PC-9 (cell line): ENCODE data around the gene NCKAP1. TPM values are rescaled to one million over a fixed set of nuclear protein-coding genes. Genes with fewer than 3 reads are reported as not detected.
A peak's percentile ranks its signal among the peaks of the same experiment; 100 is the strongest.

Source experiments
- BruUV-seq: library from RNA; stranded (reverse); fragments of 400-500 nt; replicated peaks from 2 replicates; lab custom pipeline; 2021; lab: Mats Ljungman, UMichigan
- CTCF ChIA-PET: fragments of 300-600 bp; sonication (Branson Sonifier 250); formaldehyde crosslinking; loops from one replicate; lab custom pipeline; 2022; ENCODE audit warnings: antibody characterized with exemption; lab: Charles Lee
- POLR2A ChIA-PET: fragments of 300-600 bp; sonication (Branson Sonifier 250); formaldehyde crosslinking; loops from one replicate; lab custom pipeline; 2022; ENCODE audit warnings: antibody characterized with exemption; ENCODE audit not compliant: unreplicated experiment; lab: Charles Lee
- DNase-seq, 2 experiments: peaks; one replicate each; pipeline versions ENCODE4 v3.0.0 to v3.0.0-alpha.2; 2015 to 2022; ENCODE audit warnings: mixed read lengths in 1 of 2
- H2AFZ ChIP-seq: fragments of 200-600 bp; sonication (generic); 2 replicates; pipeline ENCODE4 v1.8.1; 2017; ENCODE audit warnings: antibody characterized with exemption
- H3F3A ChIP-seq: fragments of 200-600 bp; sonication (generic); 2 replicates; pipeline ENCODE4 v1.8.1; 2017; ENCODE audit warnings: antibody characterized with exemption, mild to moderate bottlenecking, low read depth; ENCODE audit not compliant: insufficient read depth
- H3K27ac ChIP-seq: fragments of 200-600 bp; sonication (generic); 2 replicates; pipeline ENCODE4 v1.6.1; 2016; ENCODE audit warnings: mixed run types
- H3K27me3 ChIP-seq: fragments of 200-600 bp; sonication (generic); 2 replicates; pipeline ENCODE4 v1.6.1; 2016; ENCODE audit warnings: low read depth, mixed run types; ENCODE audit not compliant: insufficient read depth
- H3K36me3 ChIP-seq: fragments of 200-600 bp; sonication (generic); 2 replicates; pipeline ENCODE4 v1.6.1; 2016; ENCODE audit warnings: low read depth, mixed run types
- H3K4me1 ChIP-seq: fragments of 200-600 bp; sonication (generic); replicated peaks from 2 replicates; pipeline ENCODE4 v1.6.1; 2016; ENCODE audit warnings: mixed run types; ENCODE audit not compliant: insufficient read depth
- H3K4me2 ChIP-seq: fragments of 200-600 bp; sonication (generic); 2 replicates; pipeline ENCODE4 v1.6.1; 2017; ENCODE audit warnings: mixed run types
- H3K4me3 ChIP-seq: fragments of 200-600 bp; sonication (generic); 2 replicates; pipeline ENCODE4 v1.6.1; 2016; ENCODE audit warnings: mixed run types
- H3K79me2 ChIP-seq: fragments of 200-600 bp; sonication (generic); 2 replicates; pipeline ENCODE4 v1.6.1; 2017; ENCODE audit warnings: low read depth, mixed run types
- H3K9me2 ChIP-seq: fragments of 200-600 bp; sonication (generic); 2 replicates; pipeline ENCODE4 v1.8.1; 2017; ENCODE audit warnings: mild to moderate bottlenecking; ENCODE audit not compliant: insufficient read depth
- H3K9me3 ChIP-seq: fragments of 200-600 bp; sonication (generic); 2 replicates; pipeline ENCODE4 v1.8.1; 2016; ENCODE audit warnings: low read depth; ENCODE audit not compliant: insufficient read depth
- H4K20me1 ChIP-seq: fragments of 200-600 bp; sonication (generic); 2 replicates; pipeline ENCODE4 v1.8.1; 2017; ENCODE audit not compliant: insufficient read depth
- CTCF ChIP-seq: fragments of 200-600 bp; sonication (generic); conservative IDR thresholded peaks from 2 replicates; pipeline ENCODE4 v1.6.1; 2017; ENCODE audit warnings: mixed run types, antibody characterized with exemption, mild to moderate bottlenecking, moderate library complexity
- EZH2 ChIP-seq: fragments of 200-600 bp; sonication (generic); IDR thresholded peaks from 2 replicates; pipeline ENCODE4 v1.8.0; 2017; ENCODE audit warnings: antibody characterized with exemption, low read depth
- intact Hi-C: fragments of 100-400 bp; cut with micrococcal nuclease; formaldehyde crosslinking; loops from one replicate; pipeline ENCODE4 v1.10.0; 2022; ENCODE audit not compliant: unreplicated experiment
- total RNA-seq: library from RNA; stranded (reverse); gene quantifications from 2 replicates; pipeline ENCODE4 v1.2.3, GENCODE V29; 2021

The NCKAP1 gene
- total RNA-seq, 1 experiment from 2014 or later = 308 TPM

- Histone ChIP-seq H3K4me2 (no peak overlapping the region), H3F3A (peaks cover 47% of the 10 kb centered on the region), H3K79me2 (no peaks in the 10 kb centered on the region; the same call in 1 of the 2 replicates), H3K27ac (peak overlapping the region; percentile 55), H3K9me3 (no peaks in the 10 kb centered on the region), H3K36me3 (peaks cover 53% of the 10 kb centered on the region), H2AFZ (no peak overlapping the region), H3K4me1 (peaks cover 11% of the 10 kb centered on the region), H3K27me3 (no peaks in the 10 kb centered on the region), H3K9me2 (no peaks in the 10 kb centered on the region), H4K20me1 (peaks cover 17% of the 10 kb centered on the region), H3K4me3 (no peak overlapping the region)
- BruUV-seq = no TSS peak
- intact Hi-C loops = loop anchor here (5.0 kb wide), 1 partner anchor 42 kb away; no protein-coding TSS in a partner anchor
- DNase-seq = no peak
- TF ChIP-seq EZH2 (no peak), CTCF (no peak)
- ChIA-PET CTCF (no interaction called here), POLR2A (interaction anchor here (0.6 kb wide), 1 partner anchor 98 kb away, joined by 4 read pairs; no protein-coding TSS in a partner anchor)
Observed at GRCh38 chr2:182950546-182950945, 87.7 kb downstream of the NCKAP1 start.

GRCh38 chr2:182949572-182950189 lies 88.6 kb downstream of the NCKAP1 start:
- DNase-seq = peak; percentile 58 to 60
- CTCF ChIA-PET = interaction anchor here (1.1 kb wide), 1 partner anchor 82 kb away, joined by 3 read pairs; no protein-coding TSS in a partner anchor

GRCh38 chr2:182949052-182949451 lies 89.2 kb downstream of the NCKAP1 start:
- H3K4me2 ChIP-seq = no peak overlapping the region

More at GRCh38 chr2:182949572-182950189, 88.6 kb downstream of the NCKAP1 start:
- H4K20me1 ChIP-seq = peaks cover 16% of the 10 kb centered on the region
- H3K27ac ChIP-seq = peak overlapping the region; percentile 55
- TF ChIP-seq EZH2 (no peak), CTCF (no peak)
- peaks cover 11% of the 10 kb centered on the region for H3K4me1 ChIP-seq
- intact Hi-C loops = loop anchor here (5.0 kb wide), 1 partner anchor 43 kb away; no protein-coding TSS in a partner anchor
- H3K4me2 ChIP-seq = no peak overlapping the region
- no peak overlapping the region for H3K4me3 ChIP-seq
- H3K27me3 ChIP-seq = no peaks in the 10 kb centered on the region
- no peaks in the 10 kb centered on the region; the same call in 1 of the 2 replicates for H3K79me2 ChIP-seq
- no TSS peak for BruUV-seq
- H3K9me2 ChIP-seq = no peaks in the 10 kb centered on the region
- H2AFZ ChIP-seq = no peak overlapping the region
- H3K36me3 ChIP-seq = peaks cover 56% of the 10 kb centered on the region
- no peaks in the 10 kb centered on the region for H3K9me3 ChIP-seq
- POLR2A ChIA-PET = interaction anchor here (0.6 kb wide), 1 partner anchor 755 kb away, joined by 10 read pairs; no protein-coding TSS in a partner anchor
- H3F3A ChIP-seq = peaks cover 41% of the 10 kb centered on the region

More at GRCh38 chr2:182949052-182949451, 89.2 kb downstream of the NCKAP1 start:
- Histone ChIP-seq H3K36me3 (peaks cover 57% of the 10 kb centered on the region), H3K27me3 (no peaks in the 10 kb centered on the region), H3K9me3 (no peaks in the 10 kb centered on the region), H4K20me1 (peaks cover 14% of the 10 kb centered on the region; the same call in 1 of the 2 replicates), H3K4me1 (peaks cover 11% of the 10 kb centered on the region), H3K79me2 (no peaks in the 10 kb centered on the region; the same call in 1 of the 2 replicates), H2AFZ (no peak overlapping the region), H3K4me3 (no peak overlapping the region), H3K27ac (peak overlapping the region; percentile 55), H3F3A (peaks cover 41% of the 10 kb centered on the region), H3K9me2 (no peaks in the 10 kb centered on the region)
- ChIA-PET POLR2A (interaction anchor here (0.6 kb wide), 1 partner anchor 755 kb away, joined by 10 read pairs; no protein-coding TSS in a partner anchor), CTCF (interaction anchor here (1.1 kb wide), 1 partner anchor 83 kb away, joined by 3 read pairs; no protein-coding TSS in a partner anchor)
- intact Hi-C loops = no loop called here
- no peak for DNase-seq
- BruUV-seq = no TSS peak
- TF ChIP-seq EZH2 (no peak), CTCF (no peak)
